HG02981 (cell line): ENCODE data around the gene INF2.

Experiments used
- ATAC-seq: cut with Tn5 transposase; IDR thresholded peaks from one replicate; pipeline ENCODE4 v1.9.1; 2021; ENCODE audit warnings: mild to moderate bottlenecking, moderate library complexity; ENCODE audit not compliant: unreplicated experiment

The INF2 gene

DNA sequence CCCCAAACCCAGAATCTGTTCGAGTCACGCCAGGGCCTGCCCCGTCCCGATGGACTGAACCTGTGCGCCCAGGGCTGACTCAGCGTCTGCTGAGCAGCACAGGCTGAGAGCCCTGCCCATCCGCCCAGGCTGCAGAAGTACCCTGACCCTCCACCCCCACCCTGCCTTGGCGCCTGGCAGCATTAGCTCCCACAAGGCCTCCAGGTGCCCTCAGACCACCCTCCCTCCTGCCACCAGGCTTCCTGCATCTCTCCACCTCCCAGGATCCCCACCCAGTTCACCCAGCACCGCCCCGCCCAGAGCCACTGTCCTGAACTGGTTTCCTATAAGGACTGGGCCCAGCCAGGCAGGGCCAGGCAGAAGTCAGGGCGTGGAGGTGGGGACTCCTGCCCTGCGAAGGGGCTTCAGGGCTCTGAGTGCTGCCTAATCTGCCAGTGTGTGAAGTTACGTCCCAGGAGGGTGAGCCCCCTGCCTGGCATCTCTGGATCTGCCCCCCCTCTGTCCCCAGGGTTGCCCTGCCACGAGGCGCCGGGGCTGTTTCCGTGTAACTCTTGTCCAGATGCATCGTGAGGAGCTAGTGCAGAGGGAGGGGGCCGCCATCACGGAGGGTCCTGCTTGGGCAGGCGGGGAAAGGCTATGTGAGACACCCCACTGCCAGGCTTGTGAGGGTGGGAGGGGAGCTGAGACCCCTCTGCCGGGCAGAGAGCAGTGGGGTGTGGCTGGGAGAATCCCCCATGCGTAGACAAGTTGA lies 43.7 kb downstream of the INF2 start:
- ATAC-seq, result no peak

DNA sequence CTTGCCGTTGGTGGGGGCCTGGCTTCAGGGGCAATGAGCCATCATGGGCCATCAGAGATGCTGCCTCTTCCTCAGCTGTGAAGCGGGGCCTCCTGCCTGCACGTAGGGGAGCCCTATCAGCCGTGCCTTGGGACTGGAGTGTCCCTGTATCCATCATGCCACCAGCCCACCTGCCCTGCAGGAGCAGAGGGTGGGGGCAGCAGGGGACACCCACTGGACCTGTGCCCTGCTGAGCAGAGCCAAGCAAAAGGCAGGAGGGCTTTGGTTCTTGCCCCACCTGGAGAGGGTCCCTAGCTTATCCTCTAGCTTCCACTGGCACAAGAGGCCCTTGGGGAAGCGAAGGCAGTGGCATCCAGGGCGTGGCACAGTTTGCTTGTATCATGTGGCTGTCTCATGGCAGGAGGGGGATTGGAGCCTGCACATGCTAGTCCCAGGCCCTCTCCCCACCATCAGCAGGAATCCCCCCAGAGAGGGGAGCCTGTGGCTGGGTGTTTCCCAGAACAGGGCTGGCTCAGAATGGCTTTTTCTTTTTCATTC lies 44.7 kb downstream of the INF2 start:
- ATAC-seq, result no peak

DNA sequence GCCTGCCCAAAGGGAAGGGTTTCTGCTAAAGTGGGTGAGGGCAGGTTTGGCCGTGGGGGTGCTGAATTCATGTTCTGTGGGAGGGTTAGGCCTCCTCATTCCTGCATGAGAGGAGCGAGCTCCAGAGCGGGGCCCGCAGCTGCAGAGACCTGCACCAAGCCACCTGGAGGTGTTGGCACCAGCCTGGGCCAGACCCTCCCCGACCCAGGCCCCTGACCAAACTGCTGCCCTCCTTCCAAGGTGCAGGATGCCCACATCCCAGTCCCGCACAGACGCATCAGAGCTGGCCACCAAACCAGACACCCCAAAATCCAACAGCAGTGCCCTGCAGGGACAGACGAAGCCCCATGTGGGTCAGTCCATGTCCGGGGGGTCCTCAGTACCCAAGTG lies 45.2 kb downstream of the INF2 start:
- no peak for ATAC-seq

DNA sequence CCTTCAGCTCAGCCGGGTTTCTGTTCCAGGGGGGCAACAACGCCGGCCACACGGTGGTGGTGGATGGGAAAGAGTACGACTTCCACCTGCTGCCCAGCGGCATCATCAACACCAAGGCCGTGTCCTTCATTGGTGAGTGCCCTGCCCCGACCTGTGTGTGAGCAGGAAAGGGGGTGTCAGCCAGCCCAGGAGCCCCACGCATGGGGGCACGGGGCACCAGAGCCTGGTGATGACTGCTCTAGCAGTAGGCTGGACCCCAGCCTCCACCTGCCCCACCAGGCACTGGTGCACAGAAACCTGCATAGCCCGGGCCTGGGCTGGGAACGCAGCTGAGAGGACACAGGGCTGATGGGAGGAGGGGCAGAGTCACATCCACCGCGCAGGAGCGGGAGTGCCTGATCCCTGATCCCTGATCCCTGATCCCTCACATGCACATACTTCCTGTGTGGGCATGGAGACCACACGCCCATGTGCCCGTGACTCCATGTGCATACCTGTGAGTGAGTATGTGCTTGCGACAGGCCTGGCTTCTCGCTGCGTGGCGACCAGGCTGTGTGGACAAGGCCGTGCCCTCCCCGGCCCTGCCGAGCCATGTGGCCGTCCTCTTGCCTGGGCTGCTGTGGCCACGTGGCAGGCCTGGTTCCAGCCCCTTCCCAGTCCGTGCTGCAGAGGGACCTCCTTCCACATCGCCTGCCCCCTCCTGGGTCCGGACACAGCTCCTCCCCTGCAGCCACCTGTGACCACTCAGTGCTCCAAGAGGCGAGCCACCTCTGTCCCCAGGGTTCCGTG lies 45.8 kb downstream of the INF2 start:
- ATAC-seq, result no peak

DNA sequence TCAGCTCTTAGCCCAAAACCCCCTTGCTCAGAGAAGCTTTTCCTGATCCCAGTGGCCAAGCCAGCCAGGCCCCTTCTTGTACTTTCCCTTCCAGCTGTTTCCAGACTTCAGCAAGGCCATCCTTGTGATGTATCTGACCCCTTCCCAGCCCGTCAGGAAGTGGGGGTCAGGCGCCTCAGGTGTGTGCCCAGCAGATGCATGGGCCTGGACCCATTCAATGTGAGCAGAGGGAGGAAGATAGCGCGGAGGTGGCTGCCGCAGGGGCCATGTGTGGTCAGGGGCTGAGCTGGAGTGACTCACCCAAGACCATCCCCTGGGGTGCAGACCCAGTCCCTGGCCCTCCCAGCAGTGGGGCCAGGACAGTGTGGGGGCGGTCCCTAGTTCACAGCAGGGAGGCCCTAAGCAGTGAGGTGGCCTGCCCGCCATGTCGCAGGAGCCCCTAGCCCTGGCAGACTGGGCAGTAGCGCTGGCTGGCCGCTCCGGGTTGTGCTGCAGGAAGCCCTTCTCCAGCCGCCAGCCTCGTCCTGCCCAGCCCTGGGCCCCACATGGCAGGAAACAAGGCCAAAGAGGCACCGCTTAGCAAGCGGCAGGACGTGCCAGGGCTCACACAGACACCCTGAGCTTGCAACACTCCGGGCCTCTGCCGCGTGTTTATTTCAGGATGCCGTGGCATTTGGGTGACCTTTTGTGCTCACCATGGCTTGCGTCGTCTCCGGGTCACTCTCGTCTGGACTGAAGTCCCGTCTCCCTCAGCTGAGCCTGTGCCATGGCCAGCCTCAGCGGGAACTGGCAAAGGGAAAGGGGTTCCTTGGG lies 46.6 kb downstream of the INF2 start:
- no peak for ATAC-seq

DNA sequence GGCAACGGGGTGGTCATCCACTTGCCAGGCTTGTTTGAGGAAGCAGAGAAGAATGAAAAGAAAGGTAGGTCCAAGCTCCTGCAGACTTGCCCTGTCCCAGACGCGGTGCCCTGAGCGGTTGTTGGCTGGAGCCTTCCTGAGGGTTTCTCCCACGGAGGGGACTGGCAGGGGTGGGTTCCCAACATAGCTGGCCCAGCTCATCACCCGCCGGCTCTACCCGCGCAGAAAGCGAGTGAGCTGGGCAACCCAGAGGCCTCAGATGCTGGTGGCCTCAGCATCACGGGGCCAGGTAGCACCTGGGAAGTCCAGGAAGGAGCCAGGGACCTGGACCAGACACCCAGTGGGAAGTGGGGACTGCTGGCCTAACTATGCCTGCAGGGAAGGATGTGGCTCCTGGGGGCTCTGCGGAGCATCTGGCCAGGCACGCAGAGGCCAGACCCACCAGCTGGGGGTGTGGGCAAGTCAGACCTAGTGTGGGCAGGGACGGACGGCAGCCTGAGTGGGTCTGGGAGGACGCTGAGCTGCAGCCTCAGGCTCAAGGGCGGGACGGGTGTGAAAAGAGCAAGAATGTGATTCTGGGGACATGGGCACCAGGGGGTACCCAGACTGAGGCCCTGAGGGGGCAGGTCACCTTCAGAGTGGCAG lies 49.1 kb downstream of the INF2 start:
- no peak for ATAC-seq

DNA sequence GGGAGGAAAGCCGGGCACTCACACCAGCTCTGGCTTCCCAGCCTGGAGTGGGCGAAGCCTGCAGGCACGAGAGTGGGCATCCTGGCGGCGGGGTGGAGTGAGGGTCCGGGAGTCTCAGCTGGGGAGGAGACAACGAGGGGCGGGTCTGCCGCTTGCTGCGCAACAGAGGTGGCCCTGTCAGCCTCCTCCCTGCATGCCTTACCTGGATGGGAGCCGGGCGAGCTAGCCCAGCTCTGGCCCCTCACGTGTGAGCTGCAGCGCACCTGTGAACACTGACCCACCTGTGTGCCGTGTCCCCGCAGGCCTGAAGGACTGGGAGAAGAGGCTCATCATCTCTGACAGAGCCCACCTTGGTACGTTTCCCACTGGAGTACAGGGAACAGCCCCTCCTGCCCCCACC lies 49.6 kb downstream of the INF2 start:
- no peak for ATAC-seq

DNA sequence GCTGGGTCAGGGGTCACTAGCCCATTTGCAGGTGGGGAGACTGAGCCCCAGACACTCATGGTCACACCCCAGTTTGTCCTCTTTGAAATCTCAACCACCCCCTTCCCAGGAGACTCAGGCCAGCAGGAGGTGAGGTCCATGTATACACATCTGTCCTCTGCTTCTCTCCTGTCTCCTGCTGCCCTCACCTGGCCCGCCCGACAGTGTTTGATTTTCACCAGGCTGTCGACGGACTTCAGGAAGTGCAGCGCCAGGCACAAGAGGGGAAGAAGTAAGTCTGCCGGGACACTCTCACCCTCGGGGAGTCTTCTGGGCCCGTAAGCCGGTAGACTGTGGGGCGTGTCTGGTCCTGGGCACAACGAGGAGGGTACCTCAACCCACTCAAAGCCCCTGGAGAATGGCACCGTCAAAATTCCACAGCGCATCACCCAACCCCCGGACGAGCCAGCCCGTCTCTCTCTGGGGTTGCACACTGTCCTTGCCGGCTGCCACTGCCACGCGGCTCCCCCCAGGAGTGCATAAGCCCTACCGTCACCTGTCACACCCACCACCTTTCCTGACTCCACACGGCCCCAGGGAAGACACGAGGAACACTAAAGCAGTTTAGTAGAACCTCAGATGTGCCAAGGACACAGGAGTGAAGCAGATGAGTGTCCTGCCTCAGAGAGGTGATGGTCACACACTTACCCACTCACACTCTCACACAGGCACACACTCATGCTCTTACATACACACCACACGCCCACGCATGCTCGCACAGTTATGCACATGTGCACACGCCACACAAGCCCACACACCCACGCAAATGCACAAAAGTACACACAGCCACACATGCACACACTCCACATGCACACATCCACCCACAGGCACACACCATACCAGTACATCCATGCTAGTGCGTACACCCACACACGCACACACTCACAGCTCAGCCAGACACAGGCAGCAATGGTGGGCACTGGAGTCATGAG lies 50.4 kb downstream of the INF2 start:
- ATAC-seq, result no peak

DNA sequence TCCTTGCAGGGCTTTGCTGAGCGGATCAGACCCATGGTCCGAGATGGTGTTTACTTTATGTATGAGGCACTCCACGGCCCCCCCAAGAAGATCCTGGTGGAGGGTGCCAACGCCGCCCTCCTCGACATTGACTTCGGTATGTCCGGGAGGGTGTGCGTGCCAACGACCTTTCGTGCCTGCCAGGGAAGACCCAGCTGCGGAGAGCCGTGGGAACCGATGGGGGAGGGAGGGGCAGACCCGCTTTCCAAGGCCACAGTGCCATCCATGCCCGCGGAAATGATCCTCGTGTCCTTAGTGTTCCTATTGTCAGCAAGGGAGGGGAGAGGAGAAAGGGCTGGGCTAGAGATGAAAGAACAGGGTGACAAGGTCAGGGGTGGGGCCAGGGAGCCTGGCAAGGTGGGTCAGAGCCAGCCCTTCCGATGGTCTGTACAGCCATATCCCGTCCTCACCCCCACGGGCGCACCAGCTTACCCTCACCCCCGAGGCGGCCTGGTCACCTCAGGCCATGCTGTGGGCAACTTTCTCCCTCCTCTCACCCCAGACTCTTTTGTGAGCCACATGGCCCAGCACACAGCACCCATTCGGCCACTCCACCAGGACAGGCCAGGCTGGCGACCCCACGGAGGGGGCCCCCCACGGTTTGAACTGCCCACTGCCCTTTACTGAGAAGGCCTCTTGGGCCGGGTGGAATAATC lies 51.8 kb downstream of the INF2 start:
- ATAC-seq, result no peak

DNA sequence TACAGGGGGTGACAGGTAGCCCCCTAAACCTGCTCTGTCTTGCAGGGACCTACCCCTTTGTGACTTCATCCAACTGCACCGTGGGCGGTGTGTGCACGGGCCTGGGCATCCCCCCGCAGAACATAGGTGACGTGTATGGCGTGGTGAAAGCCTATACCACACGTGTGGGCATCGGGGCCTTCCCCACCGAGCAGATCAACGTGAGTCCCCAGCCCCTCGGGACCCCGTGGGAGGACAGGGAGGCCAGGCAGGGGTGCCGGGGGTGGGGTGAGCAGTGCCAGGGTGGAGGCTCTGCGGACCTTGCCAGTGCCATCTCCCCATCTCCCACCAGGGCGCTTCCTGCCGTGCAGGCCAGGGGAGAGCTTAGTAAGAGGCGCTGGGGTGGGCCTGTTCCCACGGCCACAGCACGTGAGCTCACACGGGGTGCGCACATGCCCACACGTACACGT lies 52.4 kb downstream of the INF2 start:
- ATAC-seq, result no peak

DNA sequence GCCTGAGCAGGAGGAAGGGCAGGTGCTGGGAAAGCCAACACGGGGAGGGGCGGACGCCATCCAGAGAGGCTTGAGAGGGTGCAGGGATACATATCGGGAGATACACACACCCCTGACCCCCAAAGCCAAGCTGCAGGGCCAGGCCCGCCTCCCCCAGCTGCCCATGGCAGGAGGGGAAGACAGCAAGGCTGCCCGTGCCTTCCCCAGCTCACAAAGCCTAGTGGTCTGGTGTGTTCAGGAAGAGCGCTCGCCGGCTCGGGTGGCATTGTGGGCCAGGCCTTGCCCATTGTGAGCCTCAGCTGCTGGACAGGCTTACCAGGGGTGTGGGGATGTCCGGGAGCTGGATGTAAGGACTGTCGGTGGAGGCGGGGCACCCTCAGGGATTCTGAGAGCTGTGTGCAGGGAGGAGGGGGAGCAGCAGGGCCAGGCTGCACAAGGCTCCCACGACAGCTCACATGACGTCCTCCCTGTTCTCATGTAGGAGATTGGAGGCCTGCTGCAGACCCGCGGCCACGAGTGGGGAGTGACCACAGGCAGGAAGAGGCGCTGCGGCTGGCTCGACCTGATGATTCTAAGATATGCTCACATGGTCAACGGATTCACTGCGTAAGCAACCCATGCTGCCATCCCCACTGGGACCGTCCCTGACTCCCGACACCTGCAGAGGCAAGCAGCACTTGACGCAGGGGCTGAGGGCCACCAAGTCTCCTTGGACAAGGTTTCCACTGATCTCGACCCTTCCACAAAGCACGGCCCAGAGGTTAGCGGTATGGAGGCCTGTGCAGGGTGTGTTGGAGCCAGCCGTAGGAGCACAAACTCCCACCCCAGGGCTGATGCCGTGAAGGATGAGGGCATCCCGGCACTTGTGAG lies 53.4 kb downstream of the INF2 start:
- ATAC-seq, result no peak

DNA sequence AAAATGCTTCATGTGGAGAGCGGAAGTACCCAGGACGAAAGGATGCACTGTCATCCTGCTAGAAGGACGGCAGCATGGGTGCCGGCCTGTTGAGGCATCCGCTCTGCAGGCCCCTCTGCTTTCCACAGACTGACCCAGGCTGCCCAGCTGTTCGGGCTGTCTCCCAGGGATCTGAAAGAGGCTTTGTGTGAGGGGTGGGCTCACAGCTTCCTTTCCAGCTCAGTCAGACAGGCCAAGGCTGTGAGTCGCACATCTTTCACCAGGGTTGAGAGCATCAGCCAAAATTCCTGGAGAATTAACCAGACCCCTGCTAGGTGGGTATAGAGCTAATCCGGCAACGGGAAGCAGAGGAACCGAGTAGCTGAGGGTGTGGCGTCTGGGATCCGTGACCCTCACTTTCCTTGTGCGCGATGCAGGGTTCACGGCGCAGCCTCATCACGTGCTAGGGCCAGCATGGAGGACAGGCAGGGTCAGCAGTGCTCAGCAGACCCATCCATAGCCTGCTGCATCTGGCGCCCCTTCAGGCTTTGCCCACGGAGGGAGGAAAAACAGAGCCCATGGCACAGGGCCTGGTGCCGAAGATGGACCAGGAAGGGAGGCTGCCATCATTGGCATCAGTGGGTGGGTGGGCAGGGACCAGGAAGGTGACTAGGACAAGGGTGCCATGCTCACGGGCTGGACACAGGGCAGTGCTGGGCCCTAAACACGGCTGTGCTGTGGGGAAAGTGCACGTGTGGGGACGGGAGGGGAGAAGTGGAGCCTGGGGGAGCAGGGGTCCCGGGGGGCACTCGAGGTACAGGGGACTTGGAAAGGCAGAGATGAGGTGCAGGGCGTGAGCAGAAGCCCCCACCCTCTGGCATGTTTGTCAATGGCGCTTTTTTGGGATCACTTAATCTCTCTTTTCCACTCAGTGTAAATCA lies 54.3 kb downstream of the INF2 start:
- no peak for ATAC-seq

DNA sequence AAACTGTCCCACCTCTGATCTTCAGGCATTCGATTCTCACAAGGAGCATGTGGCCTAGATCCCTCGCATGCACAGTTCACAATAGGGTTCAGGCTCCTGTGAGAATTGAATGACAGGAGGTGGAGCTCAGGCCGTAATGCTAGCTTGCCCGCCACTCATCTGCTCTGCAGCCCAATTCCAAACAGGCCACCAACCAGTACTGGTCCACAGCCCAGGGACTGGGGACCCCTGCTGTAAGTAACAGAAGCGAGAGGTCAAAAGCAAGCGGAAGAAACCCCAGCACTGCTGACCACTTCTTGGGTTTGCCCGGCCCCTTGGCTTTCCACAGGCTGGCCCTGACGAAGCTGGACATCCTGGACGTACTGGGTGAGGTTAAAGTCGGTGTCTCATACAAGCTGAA lies 55.1 kb downstream of the INF2 start:
- no peak for ATAC-seq

DNA sequence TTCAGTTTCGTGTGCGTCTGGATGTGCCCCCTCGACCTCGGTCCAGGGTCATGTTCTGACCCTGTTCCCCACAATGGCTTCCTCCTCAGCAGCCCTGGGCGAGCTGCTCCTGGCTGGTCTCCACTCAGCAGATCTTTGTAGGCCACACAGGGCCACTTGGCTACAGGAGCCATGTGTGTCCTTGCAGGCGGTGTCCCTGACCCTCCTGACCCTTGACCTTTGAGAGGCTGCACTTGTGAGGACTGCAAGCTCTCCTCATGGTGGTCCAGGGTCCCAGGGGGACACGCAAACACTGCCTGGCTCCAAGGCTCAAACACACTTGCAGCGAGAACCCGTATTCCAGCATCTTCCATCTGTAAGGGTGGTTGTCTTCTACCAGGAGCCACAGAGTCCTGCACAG lies 56.0 kb downstream of the INF2 start:
- ATAC-seq, result no peak

DNA sequence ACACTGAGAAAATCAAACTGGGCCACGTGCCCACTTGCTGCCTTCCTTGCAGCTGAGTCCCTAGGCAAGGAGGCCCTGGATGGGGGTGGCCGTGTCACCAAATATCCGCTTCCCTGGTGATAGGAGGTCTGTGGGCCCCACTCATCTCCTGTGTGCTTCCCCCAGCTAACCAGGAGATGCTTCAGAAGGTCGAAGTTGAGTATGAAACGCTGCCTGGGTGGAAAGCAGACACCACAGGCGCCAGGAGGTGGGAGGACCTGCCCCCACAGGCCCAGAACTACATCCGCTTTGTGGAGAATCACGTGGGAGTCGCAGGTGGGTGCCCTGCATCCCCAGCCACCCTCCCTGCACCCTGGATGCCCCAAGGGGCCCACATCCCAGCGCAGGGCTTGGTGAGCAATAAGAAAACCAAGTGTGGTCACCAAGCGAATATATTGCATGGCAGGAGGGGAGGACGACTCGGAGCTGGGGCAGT lies 56.7 kb downstream of the INF2 start:
- ATAC-seq, result no peak

DNA sequence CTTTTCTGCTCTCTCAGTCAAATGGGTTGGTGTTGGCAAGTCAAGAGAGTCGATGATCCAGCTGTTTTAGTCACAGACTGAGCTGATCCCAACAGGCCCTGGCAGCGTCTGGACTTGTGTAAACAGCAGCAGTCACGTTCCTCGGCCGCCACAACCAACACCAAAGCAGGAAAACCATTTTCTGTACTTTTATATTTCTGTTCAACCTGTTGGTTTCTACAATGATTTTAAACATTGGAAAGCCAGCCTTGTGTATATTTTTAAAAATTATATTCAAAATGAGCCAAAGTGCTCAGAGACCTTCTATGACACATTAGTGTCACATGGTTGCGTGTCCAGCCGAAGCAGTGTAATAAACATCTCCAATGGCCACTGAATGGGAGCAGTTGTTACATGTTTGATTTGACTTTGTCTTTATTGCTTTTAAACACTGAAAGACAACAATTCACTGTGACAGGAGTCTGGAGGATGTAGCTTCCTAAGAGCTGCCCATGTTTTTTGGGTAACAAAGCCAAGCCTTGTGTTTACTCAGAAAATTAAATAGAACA lies 57.6 kb downstream of the INF2 start:
- no peak for ATAC-seq

DNA sequence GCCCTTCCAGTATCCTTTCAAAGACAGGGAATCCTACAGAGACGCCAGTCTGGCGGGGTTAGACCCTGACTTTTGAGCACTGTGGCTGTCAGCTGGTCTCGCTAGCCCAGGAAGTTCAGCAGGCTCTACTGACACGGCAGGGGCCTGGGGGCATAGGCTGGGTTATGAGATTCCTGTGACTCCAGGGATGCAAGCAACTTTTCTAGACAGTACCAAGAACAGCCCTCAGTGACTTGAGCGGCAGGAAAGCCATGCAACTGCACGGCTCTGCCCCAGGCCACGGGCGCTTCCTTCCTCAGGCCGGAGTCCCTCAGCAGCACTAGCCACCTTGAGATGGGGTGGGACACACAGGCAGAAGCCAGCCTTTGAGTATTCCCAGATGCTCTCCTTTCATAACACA lies 58.5 kb downstream of the INF2 start:
- ATAC-seq, result no peak
